Activated T-cell treated with anti-CD3 and anti-CD28 coated beads for 1 hour (primary cell): ENCODE measurements around the gene IMMT.

ENCODE experiments used
- DNase-seq: peaks from one replicate; pipeline ENCODE4 v3.0.0-alpha.2; 2020; ENCODE audit warnings: low read depth

IMMT gene

GRCh38 chr2:86199834-86200177 lies 4.5 kb upstream of the IMMT start:
- DNase-seq: no peak

GRCh38 chr2:86195808-86196387 lies 636 bp upstream of the IMMT start:
- DNase-seq: no peak

GRCh38 chr2:86194751-86195054 lies 559 bp downstream of the IMMT start:
- no peak for DNase-seq

GRCh38 chr2:86193901-86194567 lies 1.2 kb downstream of the IMMT start:
- no peak for DNase-seq

- DNase-seq: no peak
These were observed 5.4 kb downstream of the IMMT start for GRCh38 chr2:86189782-86190416.

GRCh38 chr2:86186431-86186830 lies 8.8 kb downstream of the IMMT start:
- no peak for DNase-seq

- no peak for DNase-seq
These were observed 9.6 kb downstream of the IMMT start for GRCh38 chr2:86185517-86186212.

GRCh38 chr2:86176597-86176996 lies 18.7 kb downstream of the IMMT start:
- DNase-seq: no peak

GRCh38 chr2:86175828-86176227 lies 19.4 kb downstream of the IMMT start:
- DNase-seq: no peak

- no peak for DNase-seq
These were observed 20.8 kb downstream of the IMMT start for GRCh38 chr2:86174445-86174844.

GRCh38 chr2:86172610-86173009 lies 22.7 kb downstream of the IMMT start:
- no peak for DNase-seq

- no peak for DNase-seq
These were observed 24.0 kb downstream of the IMMT start for GRCh38 chr2:86171295-86171694.

GRCh38 chr2:86170449-86170848 lies 24.8 kb downstream of the IMMT start:
- no peak for DNase-seq

- no peak for DNase-seq
These were observed 34.9 kb downstream of the IMMT start for GRCh38 chr2:86160156-86160952.

GRCh38 chr2:86158286-86158685 lies 37.0 kb downstream of the IMMT start:
- no peak for DNase-seq

GRCh38 chr2:86157009-86157556 lies 38.2 kb downstream of the IMMT start:
- DNase-seq: no peak

GRCh38 chr2:86150502-86150901 lies 44.8 kb downstream of the IMMT start:
- DNase-seq: no peak

- no peak for DNase-seq
These were observed 47.5 kb downstream of the IMMT start for GRCh38 chr2:86147793-86148192.

GRCh38 chr2:86143926-86144685 lies 51.2 kb downstream of the IMMT start:
- DNase-seq: no peak

GRCh38 chr2:86143307-86143706 lies 52.0 kb downstream of the IMMT start:
- no peak for DNase-seq

GRCh38 chr2:86142436-86143257 lies 52.6 kb downstream of the IMMT start:
- no peak for DNase-seq
